Measurements from ENCODE around the gene MRFAP1. TPM values are rescaled to one million over a fixed set of nuclear protein-coding genes. Genes with fewer than 3 reads are reported as not detected.

The MRFAP1 gene
- total and polyA plus RNA-seq, 10 of the 15 experiments (the other 5 are each of a cell fraction or from before 2014, with no cell fraction given), result 18.7 to 105 (median 80.8) TPM

- Histone ChIP-seq H4K20me1 (ENCODE audit: control insufficient read depth, insufficient read depth) (no peaks in the 10 kb centered on the region; the same call in 1 of the 2 replicates), H3K9me3 (replicated peaks; ENCODE audit: control insufficient read depth, insufficient read depth, low read length) (no peaks in the 10 kb centered on the region; the same call in 2 of the 3 replicates), H3K4me1 (ENCODE audit: control insufficient read depth, insufficient read depth, low read length) (peaks cover 7% of the 10 kb centered on the region), H3K4me3 (peak overlapping the region; percentile 80), H3K36me3 (ENCODE audit: control insufficient read depth in 2 of 2, insufficient read depth in 2 of 2, low read length in 1 of 2) (peaks cover 0 to 9% of the 10 kb centered on the region in 2 experiments; a peak in 2 of 4 replicates), H3K9ac (ENCODE audit: control insufficient read depth, insufficient read depth, low read length) (peak overlapping the region; percentile 81), H3K27me3 (replicated peaks in 1 of 2; ENCODE audit: control insufficient read depth in 2 of 2, insufficient read depth in 2 of 2, low read length in 1 of 2) (no peaks in the 10 kb centered on the region), H2AFZ (ENCODE audit: control insufficient read depth, low read depth, low read length) (peak overlapping the region; percentile 94), H3K79me2 (ENCODE audit: control insufficient read depth, insufficient read depth, low read length) (peaks cover 29% of the 10 kb centered on the region), H3K27ac (ENCODE audit: control insufficient read depth, insufficient read depth) (peak overlapping the region; percentile 87), H3K4me2 (ENCODE audit: control insufficient read depth, insufficient read depth) (peak overlapping the region; percentile 78)
- intact Hi-C loops (cut with micrococcal nuclease; ENCODE audit: unreplicated experiment), result loop anchor here (2.0 kb wide), 1 partner anchor 33 kb away; a partner anchor contains a TSS
- DNase-seq (ENCODE audit: low read depth, low spot score) (no peak), ATAC-seq (peak; percentile 72), FAIRE-seq (peak; percentile 74)
- ChIA-PET RAD21 (ENCODE audit: unreplicated experiment) (interaction anchor here (0.6 to 1.3 kb wide), 5 partner anchors 18 to 428 kb away, joined by 3 to 6 read pairs (median 3); partner anchors contain the start of gene MRFAP1L1), SMC1A (ENCODE audit: uncharacterized antibody, unreplicated experiment) (interaction anchor here (0.5 to 1.8 kb wide), 5 partner anchors 32 to 346 kb away, joined by 3 to 4 read pairs (median 3); no protein-coding TSS in a partner anchor), CTCF (no interaction called here), POLR2A (interaction anchor here (0.5 to 1.6 kb wide), 7 partner anchors 31 to 215 kb away, joined by 3 to 4 read pairs (median 4); partner anchors contain the start of genes MAN2B2 and MRFAP1L1)
- TSS peak; percentile 75 for BruUV-seq (replicated peaks)
- in situ Hi-C loops (cut with MboI), result no loop called here
- WGBS (ENCODE audit: insufficient coverage, insufficient replicate concordance, low lambda C conversion rate, missing lambda C conversion rate), result 1% methylated on average over 50 of the region's 50 CpGs
- no peak for TF ChIP-seq BHLHE40 (IDR thresholded peaks at IDR 0.05; ENCODE audit: borderline replicate concordance in 1 of 2, low read depth in 2 of 2, low read length in 1 of 2)
- TF ChIP-seq SIN3A (IDR thresholded peaks at IDR 0.05; ENCODE audit: low read depth, low read length), result peak; percentile 73; the same call in 1 of the 2 replicates
- TF ChIP-seq MXI1 (IDR thresholded peaks at IDR 0.05; ENCODE audit: low read depth, low read length), result peak; percentile 59; the same call in 1 of the 2 replicates
- peak; percentile 92 for TF ChIP-seq CREB1 (IDR thresholded peaks at IDR 0.05; ENCODE audit: low read depth)
- no peak for TF ChIP-seq PAX5 (IDR thresholded peaks at IDR 0.05; ENCODE audit: borderline replicate concordance, low read depth, low read length)
- no peak for TF ChIP-seq E2F4 (IDR thresholded peaks at IDR 0.05; ENCODE audit: low read depth, low read length)
- no peak for TF ChIP-seq TARDBP (IDR thresholded peaks at IDR 0.05; ENCODE audit: borderline replicate concordance)
- TF ChIP-seq CBFB (IDR thresholded peaks at IDR 0.05; ENCODE audit: low read depth), result peak; percentile 68; the same call in 1 of the 2 replicates
- 0 out of 2 replicates have a peak, but pooled peaks have one; percentile 20 for TF ChIP-seq LARP7 (IDR thresholded peaks at IDR 0.05)
- TF ChIP-seq SMAD1 (IDR thresholded peaks at IDR 0.05; ENCODE audit: low read depth, partially characterized antibody), result peak; percentile 12
- no peak for TF ChIP-seq NR2F1 (conservative IDR thresholded peaks at IDR 0.05)
- 0 out of 2 replicates have a peak, but pooled peaks have one; percentile 14 for TF ChIP-seq GATAD2B (conservative IDR thresholded peaks at IDR 0.05; ENCODE audit: low read depth)
- TF ChIP-seq MLLT1 (IDR thresholded peaks at IDR 0.05), result no peak
- peak; percentile 64 for TF ChIP-seq ATF7 (IDR thresholded peaks at IDR 0.05; ENCODE audit: low read depth)
- TF ChIP-seq POLR2AphosphoS5 (IDR thresholded peaks at IDR 0.05; ENCODE audit: low read length), result peak; percentile 53
- TF ChIP-seq BCL3 (IDR thresholded peaks at IDR 0.05; ENCODE audit: borderline replicate concordance, insufficient read depth, low read depth, low read length, poor library complexity, severe bottlenecking), result no peak
- TF ChIP-seq PKNOX1 (IDR thresholded peaks at IDR 0.05), result peak; percentile 33; the same call in 1 of the 2 replicates
- TF ChIP-seq EGR1 (IDR thresholded peaks at IDR 0.05; ENCODE audit: borderline replicate concordance in 1 of 2, low read depth in 2 of 2, low read length in 2 of 2), result peak in 1 of 2 experiments; percentile 2; a peak in 1 of 3 replicates
Measured at GRCh38 chr4:6641164-6641970, 882 bp downstream of the MRFAP1 start.

All from GM12878 (cell line).